GM04504 (cell line): ENCODE measurements around the gene SH3RF1.
A peak's percentile ranks its signal among the peaks of the same experiment; 100 is the strongest.
"Not testable (repeated sequence)": the region's sequence is repeated elsewhere in the genome, so short reads cannot be mapped to it uniquely, and the experiment has no call there.

Source experiments
- DNase-seq: peaks from one replicate; pipeline ENCODE4 v3.0.0-alpha.2; 2012; ENCODE audit warnings: low read depth

The SH3RF1 gene

DNA sequence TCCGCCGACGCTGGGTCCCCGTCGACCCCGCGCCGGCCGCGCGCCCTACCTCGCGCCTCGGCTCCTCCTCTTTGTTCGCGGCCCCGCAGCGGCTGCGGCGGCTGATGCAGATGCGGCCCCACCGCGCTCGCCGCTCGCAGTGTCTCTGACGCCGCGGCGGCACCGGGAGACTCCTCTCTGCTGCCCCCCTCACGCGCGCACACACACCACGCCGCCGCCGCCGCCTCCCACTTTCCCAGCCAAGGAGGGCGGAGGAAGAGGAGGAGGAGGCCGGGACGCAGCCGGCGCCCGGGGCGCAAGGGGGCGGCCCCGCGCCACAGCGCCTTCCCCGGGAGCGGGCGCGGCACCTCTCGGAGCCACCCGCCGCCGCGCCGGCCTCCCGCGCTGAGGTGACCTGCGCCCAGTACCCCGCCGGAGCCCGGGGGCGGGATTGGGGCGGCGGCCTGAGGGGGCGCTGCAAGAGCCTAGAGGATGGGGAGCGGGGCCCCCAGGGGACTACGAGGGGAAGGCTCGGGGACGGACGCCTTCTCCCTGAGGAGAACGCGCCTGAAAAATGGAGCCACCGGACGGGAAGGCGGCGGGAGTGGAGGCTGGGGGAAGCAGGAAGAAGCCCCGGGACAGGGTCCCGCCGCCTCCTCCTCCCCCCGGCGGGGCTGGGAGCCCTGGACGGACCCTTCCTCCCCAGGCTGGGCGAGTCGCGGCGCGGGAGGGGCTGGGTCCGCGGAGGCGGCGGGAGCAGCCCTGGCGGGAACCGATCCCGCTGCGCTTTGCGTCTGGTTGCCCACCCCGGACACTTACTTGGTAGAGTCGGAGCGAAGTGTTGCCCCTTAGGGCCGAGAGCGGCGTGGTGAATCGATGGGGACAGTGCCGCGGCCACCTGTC, at the start of gene SH3RF1:
Gene SH3RF1 (minus strand): TSS at position 147 of the 882 bp plus-strand sequence. CDS start 1,744 bp downstream, outside the sequence.
- DNase-seq = peak; percentile 83

- DNase-seq = no peak
Measured at GRCh38 chr4:169315530-169316343, 45.0 kb upstream of the SH3RF1 start.

DNA sequence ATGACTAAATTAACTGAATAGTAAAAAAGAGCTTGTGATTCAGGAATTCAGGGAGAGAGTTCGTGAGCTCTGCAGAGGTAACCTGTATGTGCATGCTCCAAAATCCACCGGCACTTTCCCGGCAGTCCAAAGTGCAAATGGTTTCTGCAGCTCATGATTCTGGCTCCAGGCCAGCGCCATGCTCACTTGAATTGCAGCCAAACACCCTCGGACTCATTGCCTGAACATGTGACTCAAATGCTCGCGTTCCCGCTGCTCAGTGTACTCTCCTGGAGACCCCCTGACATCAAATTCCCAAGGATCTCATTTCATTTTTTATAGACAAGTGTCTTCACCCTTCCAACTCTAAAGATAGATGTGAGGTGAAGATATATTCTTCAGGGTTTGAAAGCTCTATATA, 44.1 kb upstream of the SH3RF1 start:
- no peak for DNase-seq

DNA sequence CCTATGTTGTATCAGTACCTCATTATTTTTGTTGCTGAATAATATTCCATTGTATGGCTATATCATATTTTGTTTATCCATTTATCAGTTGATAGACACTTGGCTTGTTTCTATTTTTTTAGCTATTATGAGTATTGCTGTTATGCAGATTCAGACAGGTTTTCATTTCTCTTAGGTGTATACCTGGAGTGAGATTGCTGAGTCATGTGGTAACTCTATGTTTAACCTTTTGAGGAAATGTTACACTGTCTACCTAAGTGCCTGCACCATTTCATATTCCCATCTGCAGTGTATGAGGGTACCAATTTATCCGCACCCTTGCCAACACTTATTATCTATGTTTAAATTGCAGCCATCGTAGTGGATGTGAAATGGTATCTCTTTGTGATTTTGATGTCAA, 43.0 kb upstream of the SH3RF1 start:
- no peak for DNase-seq

- no peak for DNase-seq
Measured at GRCh38 chr4:169312690-169313422, 42.1 kb upstream of the SH3RF1 start.

- no peak for DNase-seq
Measured at GRCh38 chr4:169311643-169312365, 41.0 kb upstream of the SH3RF1 start.

- DNase-seq = no peak
Measured at GRCh38 chr4:169309326-169309967, 38.7 kb upstream of the SH3RF1 start.

DNA sequence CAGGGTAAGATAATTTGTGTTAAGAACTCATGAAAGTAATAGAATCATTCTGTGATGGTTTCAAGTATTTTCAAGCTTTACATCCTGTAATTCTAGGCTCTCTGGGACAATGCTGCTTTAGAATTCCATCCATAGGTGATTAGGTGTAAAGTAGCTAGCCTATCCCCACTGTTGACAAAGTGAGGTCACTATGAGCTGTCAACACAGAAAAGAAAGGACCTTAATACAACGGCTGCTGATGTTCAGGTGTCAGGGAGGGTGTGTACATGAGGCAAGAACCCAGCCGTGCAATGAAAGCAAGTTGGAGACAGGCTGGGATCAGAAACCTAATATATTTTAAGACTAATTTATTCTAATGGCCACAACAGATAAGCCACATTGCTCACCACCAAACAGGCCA, 36.8 kb upstream of the SH3RF1 start:
- no peak for DNase-seq

DNA sequence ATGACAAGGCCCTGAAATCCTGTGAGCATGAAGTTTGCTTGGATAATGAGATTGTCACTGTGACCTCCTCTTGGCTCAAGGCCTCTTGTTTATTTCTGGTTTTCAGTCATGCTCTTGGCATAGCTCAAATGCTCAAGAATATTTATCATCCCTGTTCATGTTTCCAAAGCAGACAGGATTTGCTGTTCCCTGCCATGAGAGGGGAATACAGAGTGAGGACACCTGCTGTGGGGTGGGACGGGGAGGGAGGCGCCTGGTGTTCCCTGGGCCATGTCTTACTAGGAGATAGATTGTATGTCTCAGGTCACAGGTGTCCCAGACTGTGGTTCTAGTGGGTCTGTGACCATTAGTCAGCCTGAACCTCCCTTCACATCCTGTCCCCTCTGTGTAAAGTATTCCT, 34.9 kb upstream of the SH3RF1 start:
- no peak for DNase-seq

DNA sequence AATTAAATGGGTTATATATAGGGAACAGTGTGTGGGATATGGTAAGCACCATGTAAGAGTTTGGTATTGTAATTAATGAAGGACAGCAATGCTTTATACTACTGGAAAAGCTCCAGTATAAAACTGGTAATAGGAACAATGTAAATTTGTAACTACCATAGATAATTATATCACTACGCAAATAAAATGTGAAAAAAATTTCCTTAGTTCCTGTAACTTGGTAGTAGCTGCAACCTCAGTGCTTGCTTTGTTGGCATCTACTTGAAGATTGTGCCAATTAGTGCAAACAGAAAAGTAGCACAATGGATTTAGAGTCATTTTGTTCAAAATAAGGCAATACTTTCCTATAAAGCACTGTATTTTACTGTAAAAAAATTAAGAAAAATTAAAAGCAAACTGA, 34.4 kb upstream of the SH3RF1 start:
- DNase-seq = no peak

GRCh38 chr4:169295822-169296221, 25.1 kb upstream of the SH3RF1 start:
- DNase-seq = no peak

- no peak for DNase-seq
Measured at GRCh38 chr4:169293343-169294176, 22.8 kb upstream of the SH3RF1 start.

DNA sequence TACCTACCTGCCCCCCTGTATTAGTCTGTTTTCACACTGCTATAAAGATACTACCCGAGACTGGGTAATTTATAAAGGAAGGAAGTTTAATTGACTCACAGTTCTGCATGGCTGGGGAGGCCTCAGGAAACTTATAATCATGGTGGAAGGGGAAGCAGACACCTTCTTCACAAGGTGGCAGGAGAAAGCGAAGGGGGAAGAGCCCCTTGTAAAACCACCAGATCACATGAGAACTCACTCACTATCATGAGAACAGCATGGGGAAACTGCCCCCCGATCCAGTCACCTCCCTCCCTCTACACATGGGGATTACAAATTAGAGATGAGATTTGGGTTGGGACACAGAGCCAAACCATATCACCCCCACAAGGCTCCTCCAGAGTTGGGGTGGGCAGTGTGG, 17.2 kb upstream of the SH3RF1 start:
- not testable (repeated sequence) for DNase-seq

- no peak for DNase-seq
Measured at GRCh38 chr4:169286562-169287301, 16.0 kb upstream of the SH3RF1 start.

- peak; percentile 83 for DNase-seq
Measured at GRCh38 chr4:169283114-169283509, 12.4 kb upstream of the SH3RF1 start.

DNA sequence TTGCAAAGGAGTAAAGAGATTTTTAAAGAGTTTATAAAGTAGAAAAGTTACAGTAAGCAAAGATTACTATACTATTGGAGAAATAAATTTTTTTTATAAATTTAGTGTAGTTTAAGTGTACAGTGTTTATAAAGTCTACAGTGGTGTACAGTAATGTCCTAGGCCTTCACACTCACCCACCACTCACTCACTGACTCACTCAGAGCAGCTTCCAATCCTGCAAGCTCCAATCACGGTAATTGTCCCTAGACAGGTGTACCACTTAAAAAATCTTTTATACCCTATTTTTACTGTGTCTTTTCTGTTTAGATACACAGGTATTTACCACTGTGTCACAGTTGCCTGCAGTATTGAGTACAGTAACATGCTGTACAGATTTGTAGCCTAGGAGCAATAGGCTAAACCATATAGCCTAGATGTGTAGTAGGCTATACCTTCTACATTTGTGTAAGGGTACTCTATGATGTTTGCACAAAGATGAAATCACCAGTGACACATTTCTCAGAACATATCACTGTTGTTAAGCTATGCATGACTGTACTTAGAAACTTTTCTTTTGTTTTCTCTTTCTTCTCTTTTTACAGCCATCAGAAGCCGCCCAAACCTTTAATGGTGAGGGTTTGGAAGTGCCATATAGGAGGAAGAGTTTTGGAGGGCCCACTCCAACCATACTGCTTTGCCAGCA, 11.8 kb upstream of the SH3RF1 start:
- no peak for DNase-seq

GRCh38 chr4:169279108-169279507, 8.4 kb upstream of the SH3RF1 start:
- no peak for DNase-seq

DNA sequence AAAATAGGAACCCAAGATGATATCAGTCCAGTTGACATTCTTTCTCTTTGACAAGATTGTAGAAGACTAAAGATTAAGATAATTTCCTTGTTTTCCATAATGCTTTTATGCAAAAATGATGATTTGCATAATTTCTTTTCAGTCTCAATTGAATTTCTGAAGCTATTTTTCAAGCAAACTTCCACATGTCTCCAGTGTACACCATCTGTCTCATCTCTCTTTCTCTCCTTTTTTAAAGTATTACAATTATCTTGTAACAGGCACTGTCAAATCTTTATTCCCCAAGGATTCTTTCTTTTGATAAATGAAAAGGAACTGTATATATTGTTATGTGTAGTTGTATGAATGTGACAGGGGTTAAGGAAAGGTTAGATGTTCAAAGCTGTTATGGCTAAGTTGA, 7.9 kb upstream of the SH3RF1 start:
- DNase-seq = no peak

- not testable (repeated sequence) for DNase-seq
Measured at GRCh38 chr4:169277838-169278237, 7.1 kb upstream of the SH3RF1 start.
